HCT116 (cell line): ENCODE results near the gene TYMP.

ENCODE experiments used
- FOSL1 ChIP-seq: IDR thresholded peaks from 2 replicates; pipeline ENCODE4 v1.6.1; 2012; ENCODE audit warnings: low read depth
- POLR2A ChIP-seq: IDR thresholded peaks from 2 replicates; pipeline ENCODE4 v1.7.0; 2011; ENCODE audit warnings: borderline replicate concordance; ENCODE audit not compliant: insufficient read depth, insufficient read length; ENCODE audit errors: extremely low read depth
- POLR2AphosphoS5 ChIP-seq: IDR thresholded peaks from 2 replicates; pipeline ENCODE4 v1.6.1; 2011; ENCODE audit warnings: mild to moderate bottlenecking, low read depth, low read length, moderate library complexity
- SP1 ChIP-seq: IDR thresholded peaks from 2 replicates; pipeline ENCODE4 v1.6.1; 2012; ENCODE audit warnings: low read depth
- TF ChIP-seq, protein P1 (sequence below), 3 experiments: fragments of 200-600 bp in 1 of 3; sonication (generic) in 1 of 3; IDR thresholded peaks in 2 of 3; conservative IDR thresholded peaks in 1 of 3; 2 replicates each; pipeline ENCODE4 v1.5.1; 2012 to 2017; ENCODE audit warnings: low read depth in 2 of 3, low read length in 2 of 3, antibody characterized with exemption in 1 of 3, borderline replicate concordance in 1 of 3, control low read depth in 1 of 3, mild to moderate bottlenecking in 1 of 3, mixed read lengths in 1 of 3, mixed run types in 1 of 3, moderate library complexity in 1 of 3; ENCODE audit not compliant: insufficient read depth in 1 of 3

DNA sequence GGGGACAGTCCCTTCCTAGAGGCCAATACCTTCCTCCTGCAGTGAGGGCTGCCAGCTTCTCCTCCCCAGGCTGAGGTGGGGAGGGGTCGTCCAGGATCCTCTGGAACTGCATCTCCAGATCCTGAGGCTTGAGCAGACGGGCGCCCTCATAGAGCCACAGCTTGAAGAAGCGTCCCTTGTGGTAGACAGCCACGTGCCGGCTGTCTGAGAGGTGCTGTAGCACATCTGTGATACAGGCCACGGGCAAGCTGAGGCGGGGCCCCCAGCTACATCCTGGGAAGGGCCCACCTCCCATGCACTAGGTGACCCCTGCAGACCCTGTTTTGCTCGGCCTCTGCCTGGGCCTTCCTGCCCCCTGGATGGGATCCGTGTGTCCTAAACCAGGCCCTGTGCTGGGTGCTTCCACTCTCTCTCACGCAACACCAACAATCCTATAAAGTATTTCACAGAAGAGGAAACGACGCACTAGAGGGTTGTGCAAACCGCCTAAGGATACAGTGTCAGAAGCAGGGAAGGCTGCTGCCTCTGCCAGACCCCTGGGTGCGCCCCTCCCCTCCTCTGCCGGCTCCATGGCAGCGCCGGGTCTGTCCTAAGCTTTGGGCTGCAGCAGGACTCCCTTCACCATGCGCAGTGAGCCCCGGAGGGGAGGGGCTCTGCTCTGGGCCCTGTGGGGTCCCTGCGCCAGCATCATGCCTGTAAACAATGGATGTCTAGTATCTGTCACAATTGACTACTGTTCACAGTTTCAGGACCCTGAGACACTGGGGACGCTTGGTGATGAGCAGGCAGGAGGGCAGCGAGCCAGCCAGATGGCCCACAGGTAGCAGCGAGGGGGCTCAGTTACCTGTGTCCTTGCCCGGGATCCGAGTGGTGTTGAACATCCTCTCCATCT, 43.9 kb upstream of the TYMP start:
- TF ChIP-seq, protein P1, sequence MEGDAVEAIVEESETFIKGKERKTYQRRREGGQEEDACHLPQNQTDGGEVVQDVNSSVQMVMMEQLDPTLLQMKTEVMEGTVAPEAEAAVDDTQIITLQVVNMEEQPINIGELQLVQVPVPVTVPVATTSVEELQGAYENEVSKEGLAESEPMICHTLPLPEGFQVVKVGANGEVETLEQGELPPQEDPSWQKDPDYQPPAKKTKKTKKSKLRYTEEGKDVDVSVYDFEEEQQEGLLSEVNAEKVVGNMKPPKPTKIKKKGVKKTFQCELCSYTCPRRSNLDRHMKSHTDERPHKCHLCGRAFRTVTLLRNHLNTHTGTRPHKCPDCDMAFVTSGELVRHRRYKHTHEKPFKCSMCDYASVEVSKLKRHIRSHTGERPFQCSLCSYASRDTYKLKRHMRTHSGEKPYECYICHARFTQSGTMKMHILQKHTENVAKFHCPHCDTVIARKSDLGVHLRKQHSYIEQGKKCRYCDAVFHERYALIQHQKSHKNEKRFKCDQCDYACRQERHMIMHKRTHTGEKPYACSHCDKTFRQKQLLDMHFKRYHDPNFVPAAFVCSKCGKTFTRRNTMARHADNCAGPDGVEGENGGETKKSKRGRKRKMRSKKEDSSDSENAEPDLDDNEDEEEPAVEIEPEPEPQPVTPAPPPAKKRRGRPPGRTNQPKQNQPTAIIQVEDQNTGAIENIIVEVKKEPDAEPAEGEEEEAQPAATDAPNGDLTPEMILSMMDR (IDR thresholded peaks at IDR 0.05 in 2 of 3, conservative IDR thresholded peaks at IDR 0.05 in 1 of 3; ENCODE audit: borderline replicate concordance in 1 of 3, insufficient read depth in 1 of 3, low read depth in 2 of 3, low read length in 2 of 3), result no peak
- TF ChIP-seq POLR2AphosphoS5 (no peak), SP1 (no peak), POLR2A (no peak), FOSL1 (no peak)
